Bronchial epithelial cell (primary cell): ENCODE results near the gene B3GALT5. TPM values are rescaled to one million over a fixed set of nuclear protein-coding genes. Genes with fewer than 3 reads are reported as not detected.
"Not testable (repeated sequence)": the region's sequence is repeated elsewhere in the genome, so short reads cannot be mapped to it uniquely, and the experiment has no call there.

Experiments used
- DNase-seq: peaks from one replicate; pipeline ENCODE4 v3.0.0-alpha.2; 2010; ENCODE audit warnings: low read depth
- FAIRE-seq: peaks from 2 replicates; lab custom pipeline; 2011; peaks lifted over from hg19 to GRCh38; lab: Jason Lieb, UNC
- H3K27me3 ChIP-seq: 2 replicates; pipeline ENCODE4 v1.5.1; 2011; ENCODE audit warnings: low read length; ENCODE audit not compliant: control insufficient read depth, insufficient read depth
- H3K36me3 ChIP-seq: 2 replicates; pipeline ENCODE4 v1.5.1; 2011; ENCODE audit warnings: low read length; ENCODE audit not compliant: control insufficient read depth, insufficient read depth
- H3K4me3 ChIP-seq: 2 replicates; pipeline ENCODE4 v1.5.1; 2011; ENCODE audit warnings: mild to moderate bottlenecking, low read depth, low read length, control low read depth
- CTCF ChIP-seq: IDR thresholded peaks from 2 replicates; pipeline ENCODE4 v1.5.1; 2011; ENCODE audit warnings: mild to moderate bottlenecking, moderate library complexity, low read length, control low read depth, inconsistent platforms; ENCODE audit not compliant: insufficient read depth, severe bottlenecking
- total RNA-seq: library from RNA; depleted of rRNA; stranded (reverse); fragments of >200 nt; gene quantifications from 2 replicates; pipeline ENCODE4 v1.2.1, GENCODE V29; 2014

B3GALT5 gene
- total RNA-seq, 1 donor from 2014 or later: under 0.01 TPM

- no peak for FAIRE-seq
- DNase-seq: no peak
- TF ChIP-seq CTCF: no peak
- Histone ChIP-seq H3K36me3 (no peaks in the 10 kb centered on the region), H3K27me3 (no peaks in the 10 kb centered on the region), H3K4me3 (no peak overlapping the region)
These were observed 30.0 kb upstream of the B3GALT5 start for GRCh38 chr21:39582749-39583148.

GRCh38 chr21:39583586-39583985 is 29.2 kb upstream of the B3GALT5 start:
- H3K27me3 ChIP-seq, H3K36me3 ChIP-seq, H3K4me3 ChIP-seq, FAIRE-seq, DNase-seq: not testable (repeated sequence)

- TF ChIP-seq CTCF: no peak
- Histone ChIP-seq H3K36me3 (no peaks in the 10 kb centered on the region), H3K4me3 (no peak overlapping the region), H3K27me3 (no peaks in the 10 kb centered on the region)
- FAIRE-seq: no peak
- no peak for DNase-seq
These were observed 25.4 kb upstream of the B3GALT5 start for GRCh38 chr21:39587376-39587775.

- DNase-seq (no peak), FAIRE-seq (no peak)
- Histone ChIP-seq H3K27me3 (no peaks in the 10 kb centered on the region), H3K4me3 (no peak overlapping the region), H3K36me3 (no peaks in the 10 kb centered on the region)
- TF ChIP-seq CTCF: no peak
These were observed 23.9 kb upstream of the B3GALT5 start for GRCh38 chr21:39588884-39589283.

GRCh38 chr21:39593522-39593921 is 19.2 kb upstream of the B3GALT5 start:
- no peak for DNase-seq
- Histone ChIP-seq H3K4me3 (no peak overlapping the region), H3K36me3 (no peaks in the 10 kb centered on the region), H3K27me3 (no peaks in the 10 kb centered on the region)
- no peak for FAIRE-seq
- TF ChIP-seq CTCF: no peak

GRCh38 chr21:39595465-39595864 is 17.3 kb upstream of the B3GALT5 start:
- Histone ChIP-seq H3K27me3 (no peaks in the 10 kb centered on the region), H3K36me3 (no peaks in the 10 kb centered on the region), H3K4me3 (no peak overlapping the region)
- no peak for TF ChIP-seq CTCF
- no peak for DNase-seq
- no peak for FAIRE-seq
